ENCODE measurements around the gene CASS4. TPM values are rescaled to one million over a fixed set of nuclear protein-coding genes. Genes with fewer than 3 reads are reported as not detected.

The CASS4 gene
- total RNA-seq (2022) (not detected in 2 replicates), Bru-seq, nascent RNA (percentile 27 among the genes with signal in this experiment), BruChase-seq, experiment 1, labeled RNA remaining after a 6-hour chase (percentile 55 among the genes with signal in this experiment), BruChase-seq, experiment 2, labeled RNA remaining after a 2-hour chase (percentile 44 among the genes with signal in this experiment)
- long read RNA-seq = 0 reads

DNA sequence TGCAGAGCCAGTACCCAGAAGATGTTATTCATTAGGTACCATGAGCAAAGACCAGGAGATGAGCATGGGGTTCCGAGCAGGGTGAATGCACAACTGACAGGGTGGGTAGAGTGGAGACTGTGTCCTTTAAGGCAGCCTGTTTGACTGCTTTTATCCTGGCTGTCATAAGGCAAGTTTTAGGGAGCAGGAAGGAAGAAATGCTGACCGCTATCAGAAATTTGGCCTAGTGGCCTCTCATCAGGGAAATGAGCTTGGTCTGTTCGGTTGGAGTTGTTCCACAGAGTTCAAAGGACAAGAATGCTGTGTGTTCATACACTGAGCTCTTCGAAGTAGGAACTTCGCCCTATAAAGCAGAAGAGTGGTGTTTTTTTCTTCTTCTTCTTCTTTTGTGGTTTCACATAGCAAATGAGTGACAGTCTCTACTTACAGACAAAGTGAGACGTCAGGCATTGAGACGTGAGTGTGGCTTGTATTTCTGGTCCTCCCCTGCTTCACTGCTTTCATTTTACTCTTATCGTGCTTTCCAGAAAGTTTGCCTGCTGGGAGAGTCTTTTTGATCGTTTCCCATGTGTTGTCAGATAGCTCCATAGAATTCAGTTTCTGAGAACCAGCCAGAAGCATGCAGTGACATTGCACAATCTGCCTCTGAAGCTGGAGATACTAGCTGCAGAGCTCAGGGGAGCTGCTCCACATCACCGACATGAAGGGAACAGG, at the start of gene CASS4:
Gene CASS4 (plus strand): TSS at position 502 of the 714 bp plus-strand sequence. CDS start 199 bp downstream, at position 701.
- TF ChIP-seq, protein P1, sequence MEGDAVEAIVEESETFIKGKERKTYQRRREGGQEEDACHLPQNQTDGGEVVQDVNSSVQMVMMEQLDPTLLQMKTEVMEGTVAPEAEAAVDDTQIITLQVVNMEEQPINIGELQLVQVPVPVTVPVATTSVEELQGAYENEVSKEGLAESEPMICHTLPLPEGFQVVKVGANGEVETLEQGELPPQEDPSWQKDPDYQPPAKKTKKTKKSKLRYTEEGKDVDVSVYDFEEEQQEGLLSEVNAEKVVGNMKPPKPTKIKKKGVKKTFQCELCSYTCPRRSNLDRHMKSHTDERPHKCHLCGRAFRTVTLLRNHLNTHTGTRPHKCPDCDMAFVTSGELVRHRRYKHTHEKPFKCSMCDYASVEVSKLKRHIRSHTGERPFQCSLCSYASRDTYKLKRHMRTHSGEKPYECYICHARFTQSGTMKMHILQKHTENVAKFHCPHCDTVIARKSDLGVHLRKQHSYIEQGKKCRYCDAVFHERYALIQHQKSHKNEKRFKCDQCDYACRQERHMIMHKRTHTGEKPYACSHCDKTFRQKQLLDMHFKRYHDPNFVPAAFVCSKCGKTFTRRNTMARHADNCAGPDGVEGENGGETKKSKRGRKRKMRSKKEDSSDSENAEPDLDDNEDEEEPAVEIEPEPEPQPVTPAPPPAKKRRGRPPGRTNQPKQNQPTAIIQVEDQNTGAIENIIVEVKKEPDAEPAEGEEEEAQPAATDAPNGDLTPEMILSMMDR (IDR thresholded peaks at IDR 0.05; ENCODE audit: unreplicated experiment) = no peak
- CTCF ChIA-PET = interaction anchor here (1.2 to 1.4 kb wide), 4 partner anchors 11 to 165 kb away, joined by 3 to 5 read pairs (median 4); partner anchors contain the start of gene MC3R
- Mint-ChIP-seq H3K27me3 (ENCODE audit: insufficient read depth, unreplicated experiment) (no peaks in the 10 kb centered on the region), H3K4me1 (ENCODE audit: insufficient read depth, unreplicated experiment) (no peaks in the 10 kb centered on the region), H3K9me3 (ENCODE audit: unreplicated experiment) (no peaks in the 10 kb centered on the region), H3K4me3 (ENCODE audit: unreplicated experiment) (no peak within 1 kb of the TSS), H3K36me3 (ENCODE audit: insufficient read depth, unreplicated experiment) (peaks cover 69% of the 10 kb centered on the region), H3K27ac (ENCODE audit: low read depth, unreplicated experiment) (no peak within 1 kb of the TSS)
- intact Hi-C loops (cut with micrococcal nuclease) = no loop called here
- no TSS peak for BruUV-seq (replicated peaks)
- POLR2A ChIA-PET = interaction anchor here (0.9 to 1.1 kb wide), 3 partner anchors 12 to 20 kb away, joined by 3 to 5 read pairs (median 3); partner anchors contain the start of genes AURKA and CSTF1
- DNase-seq (ENCODE audit: unreplicated experiment) = no peak

DNA sequence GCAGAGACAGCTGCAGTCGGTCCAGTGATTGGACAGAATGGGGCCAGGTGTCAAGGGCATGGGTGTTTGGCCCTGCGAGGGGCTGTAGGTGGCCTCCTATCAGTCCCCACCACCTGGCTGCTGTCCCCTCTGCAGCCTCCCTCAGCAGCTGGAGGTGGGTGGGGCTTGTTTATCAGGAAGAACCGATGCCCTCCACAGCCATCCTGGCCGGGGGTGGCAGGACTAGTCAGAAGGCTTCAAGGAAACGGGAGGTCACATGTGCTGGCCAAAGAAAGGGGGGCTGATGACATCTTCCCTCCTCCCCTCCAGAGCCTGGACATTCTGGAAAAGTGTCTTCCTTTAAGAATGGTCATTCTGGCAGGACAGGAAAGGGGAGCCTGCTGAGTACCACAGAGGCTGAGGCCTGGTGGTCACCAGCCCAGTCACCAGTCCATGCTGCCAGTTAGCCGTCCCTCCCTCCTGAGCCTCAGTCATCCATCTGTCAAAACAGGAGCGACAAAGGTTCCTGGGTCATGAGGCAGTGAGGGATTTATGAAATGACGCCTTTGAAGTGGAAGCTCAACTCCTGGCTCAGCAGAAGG, 49.1 kb upstream of the CASS4 start:
- Mint-ChIP-seq H3K27me3 (ENCODE audit: insufficient read depth, unreplicated experiment) (no peaks in the 10 kb centered on the region), H3K36me3 (ENCODE audit: insufficient read depth, unreplicated experiment) (peaks cover 47% of the 10 kb centered on the region), H3K27ac (ENCODE audit: low read depth, unreplicated experiment) (no peak overlapping the region), H3K4me1 (ENCODE audit: insufficient read depth, unreplicated experiment) (peaks cover 11% of the 10 kb centered on the region), H3K4me3 (ENCODE audit: unreplicated experiment) (no peak overlapping the region), H3K9me3 (ENCODE audit: unreplicated experiment) (no peaks in the 10 kb centered on the region)
- BruUV-seq (replicated peaks) = no TSS peak
- CTCF ChIA-PET = interaction anchor here (1.0 to 8.8 kb wide), 2 partner anchors 11 to 19 kb away, joined by 3 to 84 read pairs; no protein-coding TSS in a partner anchor
- intact Hi-C loops (cut with micrococcal nuclease) = no loop called here
- TF ChIP-seq, protein P1 (IDR thresholded peaks at IDR 0.05; ENCODE audit: unreplicated experiment) = no peak
- DNase-seq (ENCODE audit: unreplicated experiment) = no peak
- POLR2A ChIA-PET = interaction anchor here (0.8 to 7.8 kb wide), 2 partner anchors 11 to 217 kb away, joined by 3 to 115 read pairs; no protein-coding TSS in a partner anchor

- H3K27ac Mint-ChIP-seq (ENCODE audit: low read depth, unreplicated experiment) = no peak overlapping the region
- ChIA-PET CTCF (interaction anchor here (1.6 to 8.8 kb wide), 2 partner anchors 11 to 161 kb away, joined by 5 to 84 read pairs; no protein-coding TSS in a partner anchor), POLR2A (interaction anchor here (0.8 to 7.8 kb wide), 2 partner anchors 11 to 216 kb away, joined by 3 to 115 read pairs; no protein-coding TSS in a partner anchor)
- H3K27me3 Mint-ChIP-seq (ENCODE audit: insufficient read depth, unreplicated experiment) = no peaks in the 10 kb centered on the region
- no peaks in the 10 kb centered on the region for H3K9me3 Mint-ChIP-seq (ENCODE audit: unreplicated experiment)
- DNase-seq (ENCODE audit: unreplicated experiment) = no peak
- H3K4me3 Mint-ChIP-seq (ENCODE audit: unreplicated experiment) = no peak overlapping the region
- intact Hi-C loops (cut with micrococcal nuclease) = no loop called here
- H3K36me3 Mint-ChIP-seq (ENCODE audit: insufficient read depth, unreplicated experiment) = peaks cover 53% of the 10 kb centered on the region
- H3K4me1 Mint-ChIP-seq (ENCODE audit: insufficient read depth, unreplicated experiment) = peaks cover 11% of the 10 kb centered on the region
- BruUV-seq (replicated peaks) = no TSS peak
- TF ChIP-seq, protein P1 (IDR thresholded peaks at IDR 0.05; ENCODE audit: unreplicated experiment) = no peak
Observed at GRCh38 chr20:56363491-56363890, 48.6 kb upstream of the CASS4 start.

All from MCF 10A (cell line).